Neural progenitor cell (in vitro differentiated cells): ENCODE data around the gene SGSM2.

ENCODE experiments used
- CTCF ChIP-seq: fragments of 200-600 bp; sonication (generic); IDR thresholded peaks from 2 replicates; pipeline ENCODE4 v1.5.1; 2017; ENCODE audit warnings: antibody characterized with exemption, mild to moderate bottlenecking
- EZH2phosphoT487 ChIP-seq: fragments of 200-600 bp; sonication (generic); IDR thresholded peaks from 2 replicates; pipeline ENCODE4 v1.6.1; 2017; ENCODE audit warnings: antibody characterized with exemption

GRCh38 chr17:2321399-2321798 is 15.9 kb upstream of the SGSM2 start:
- TF ChIP-seq CTCF (no peak), EZH2phosphoT487 (no peak)
